HG03439 (cell line): ENCODE results near the gene ZNF473.
A peak's percentile ranks its signal among the peaks of the same experiment; 100 is the strongest.

Experiments used
- ATAC-seq: cut with Tn5 transposase; IDR thresholded peaks from one replicate; pipeline ENCODE4 v1.9.1; 2021; ENCODE audit warnings: mild to moderate bottlenecking, moderate library complexity; ENCODE audit not compliant: unreplicated experiment

Gene ZNF473

GRCh38 chr19:50003254-50003788, 22.5 kb upstream of the ZNF473 start:
- ATAC-seq, result no peak

- ATAC-seq, result no peak
Observed at GRCh38 chr19:50003810-50004419, 21.9 kb upstream of the ZNF473 start.

GRCh38 chr19:50005428-50005827, 20.4 kb upstream of the ZNF473 start:
- no peak for ATAC-seq

GRCh38 chr19:50007170-50007569, 18.6 kb upstream of the ZNF473 start:
- ATAC-seq, result no peak

- no peak for ATAC-seq
Observed at GRCh38 chr19:50007947-50008346, 17.9 kb upstream of the ZNF473 start.

GRCh38 chr19:50008532-50008931, 17.3 kb upstream of the ZNF473 start:
- no peak for ATAC-seq

- no peak for ATAC-seq
Observed at GRCh38 chr19:50016225-50016807, 9.5 kb upstream of the ZNF473 start.

GRCh38 chr19:50020481-50020880, 5.3 kb upstream of the ZNF473 start:
- no peak for ATAC-seq

GRCh38 chr19:50022823-50023222, 3.0 kb upstream of the ZNF473 start:
- ATAC-seq, result no peak

- peak; percentile 4 for ATAC-seq
Observed at GRCh38 chr19:50024719-50025021, 1.1 kb upstream of the ZNF473 start.

- ATAC-seq, result peak; percentile 84
Observed at GRCh38 chr19:50025022-50025793, 597 bp upstream of the ZNF473 start, which contains the start of gene VRK3. Gene VRK3 (minus strand): TSS chr19:50025372. CDS start chr19:50016162, 9,210 bp downstream.

- ATAC-seq, result no peak
Observed at GRCh38 chr19:50026550-50026906, 723 bp downstream of the ZNF473 start.

GRCh38 chr19:50030225-50030624, 4.4 kb downstream of the ZNF473 start:
- no peak for ATAC-seq

- ATAC-seq, result no peak
Observed at GRCh38 chr19:50030937-50031336, 5.1 kb downstream of the ZNF473 start.

- ATAC-seq, result no peak
Observed at GRCh38 chr19:50036908-50037307, 11.1 kb downstream of the ZNF473 start.

GRCh38 chr19:50039968-50040367, 14.2 kb downstream of the ZNF473 start:
- ATAC-seq, result no peak

- ATAC-seq, result no peak
Observed at GRCh38 chr19:50040967-50041366, 15.2 kb downstream of the ZNF473 start.

- ATAC-seq, result no peak
Observed at GRCh38 chr19:50042363-50043024, 16.7 kb downstream of the ZNF473 start.

GRCh38 chr19:50043967-50044366, 18.2 kb downstream of the ZNF473 start:
- ATAC-seq, result no peak

GRCh38 chr19:50044922-50045321, 19.1 kb downstream of the ZNF473 start:
- ATAC-seq, result no peak

- ATAC-seq, result no peak
Observed at GRCh38 chr19:50046649-50047503, 21.1 kb downstream of the ZNF473 start.
